Sigmoid colon (tissue), 7 donors: ENCODE results near the gene RHOC. TPM values are rescaled to one million over a fixed set of nuclear protein-coding genes. Genes with fewer than 3 reads are reported as not detected.

Experiments used
- DNase-seq: peaks from one replicate; pipeline ENCODE4 v3.0.0-alpha.2; 2019
- H3K27ac ChIP-seq, 4 donors: fragments of 200-600 bp; sonication (generic); one replicate each; pipeline ENCODE4 v1.5.1; 2016 to 2019; ENCODE audit warnings: mild to moderate bottlenecking in 1 of 4
- H3K27me3 ChIP-seq, 3 donors: fragments of 200-600 bp; sonication (generic); one replicate each; pipeline ENCODE4 v1.5.1; 2019; ENCODE audit warnings: mild to moderate bottlenecking in 1 of 3
- H3K36me3 ChIP-seq, 4 donors: fragments of 200-600 bp; sonication (generic); one replicate each; pipeline ENCODE4 v1.5.1; 2016 to 2019
- H3K4me1 ChIP-seq, 4 donors: fragments of 200-600 bp; sonication (generic); one replicate each; pipeline ENCODE4 v1.5.1; 2017 to 2019
- H3K4me3 ChIP-seq, 4 donors: fragments of 200-600 bp; sonication (generic); one replicate each; pipeline ENCODE4 v1.5.1; 2017 to 2019; ENCODE audit warnings: mild to moderate bottlenecking in 2 of 4, moderate library complexity in 1 of 4
- H3K9me3 ChIP-seq, 4 donors: fragments of 200-600 bp in 3 of 4; sonication (generic) in 3 of 4; one replicate each; pipeline versions ENCODE4 v1.5.1 to v1.6.1; 2013 to 2019
- CTCF ChIP-seq, 4 experiments: fragments of 450-650 bp in 3 of 4; fragments of 200-600 bp in 1 of 4; IDR thresholded peaks; one replicate each; pipeline ENCODE4 v1.5.1; 2016 to 2019; ENCODE audit warnings: antibody characterized with exemption in 4 of 4, mild to moderate bottlenecking in 3 of 4, moderate library complexity in 2 of 4
- EP300 ChIP-seq, 4 donors: sonication (generic); formaldehyde crosslinking; IDR thresholded peaks; one replicate each; pipeline ENCODE4 v1.6.1; 2017; ENCODE audit warnings: antibody characterized with exemption in 4 of 4
- POLR2A ChIP-seq, 2 donors: fragments of 450-650 bp; IDR thresholded peaks; one replicate each; pipeline ENCODE4 v1.6.1; 2016; ENCODE audit warnings: antibody characterized with exemption in 2 of 2, mild to moderate bottlenecking in 2 of 2, moderate library complexity in 2 of 2
- POLR2AphosphoS5 ChIP-seq, 4 donors: sonication (generic); formaldehyde crosslinking; IDR thresholded peaks; one replicate each; pipeline ENCODE4 v1.6.1; 2017; ENCODE audit warnings: antibody characterized with exemption in 4 of 4
- WGBS, 2 donors: extraction: QIAGEN DNeasy Blood & Tissue Kit; methylation state at CpG; one replicate each; pipeline ENCODE4 v1.1.7; 2013; 5-methylcytosine and 5-hydroxymethylcytosine counted together
- intact Hi-C: fragments of 100-400 bp; cut with DNase I; formaldehyde crosslinking; loops from one replicate; pipeline ENCODE4 v1.15.1; 2023
- polyA plus RNA-seq, 3 donors: library from polyadenylated mRNA; stranded (reverse); fragments of 200-250 nt; gene quantifications; one replicate each; pipeline ENCODE4 v1.2.3, GENCODE V29; 2013
- total RNA-seq, 4 donors: library from RNA; depleted of rRNA; stranded (reverse); fragments of >200 nt; gene quantifications; one replicate each; pipeline ENCODE4 v1.1.0, GENCODE V29; 2016
- donor health status: healthy with polysubstance abuse.
- donor health status: Bipolar disorder and iron deficiency.
- donor health status: healthy.

RHOC gene
- total and polyA plus RNA-seq, 7 donors = 181 to 1,259 (median 244) TPM

- H3K36me3 ChIP-seq = peaks cover 0 to 48% (median 16%) of the 10 kb centered on the region in 4 donors
- intact Hi-C loops = no loop called here
Observed at GRCh38 chr1:112672009-112672408, 34.9 kb downstream of the RHOC start.

GRCh38 chr1:112666946-112667345, 40.0 kb downstream of the RHOC start:
- Histone ChIP-seq H3K36me3 (peaks cover 0 to 91% (median 30%) of the 10 kb centered on the region in 4 donors), H3K4me3 (no peak overlapping the region), H3K27me3 (no peaks in the 10 kb centered on the region), H3K4me1 (no peaks in the 10 kb centered on the region), H3K9me3 (no peaks in the 10 kb centered on the region), H3K27ac (no peak overlapping the region)
- no peak for DNase-seq
- intact Hi-C loops = no loop called here
- TF ChIP-seq CTCF (IDR thresholded peaks at IDR 0.05) (no peak), POLR2AphosphoS5 (IDR thresholded peaks at IDR 0.05) (no peak), EP300 (IDR thresholded peaks at IDR 0.05) (no peak), POLR2A (IDR thresholded peaks at IDR 0.05) (no peak)
- WGBS, 2 donors = 87 to 91% methylated on average over 2 of the region's 2 CpGs

More at GRCh38 chr1:112672009-112672408, 34.9 kb downstream of the RHOC start:
- Histone ChIP-seq H3K27ac (no peak overlapping the region), H3K4me1 (peaks cover 0 to 24% (median 21%) of the 10 kb centered on the region in 4 donors), H3K4me3 (no peak overlapping the region), H3K9me3 (no peaks in the 10 kb centered on the region), H3K27me3 (no peaks in the 10 kb centered on the region)
- DNase-seq = no peak
- 85 to 89% methylated on average over 2 of the region's 2 CpGs for WGBS, 2 donors
- TF ChIP-seq EP300 (IDR thresholded peaks at IDR 0.05) (no peak), POLR2A (IDR thresholded peaks at IDR 0.05) (no peak), CTCF (IDR thresholded peaks at IDR 0.05) (no peak), POLR2AphosphoS5 (IDR thresholded peaks at IDR 0.05) (no peak)

- TF ChIP-seq EP300 (IDR thresholded peaks at IDR 0.05) = no peak
- TF ChIP-seq CTCF (IDR thresholded peaks at IDR 0.05) = no peak
- no peak for TF ChIP-seq POLR2A (IDR thresholded peaks at IDR 0.05)
- no peak for TF ChIP-seq POLR2AphosphoS5 (IDR thresholded peaks at IDR 0.05)
- no peaks in the 10 kb centered on the region for H3K27me3 ChIP-seq
- DNase-seq = no peak
- 78 to 79% methylated on average over 3 of the region's 3 CpGs for WGBS, 2 donors
- no peak overlapping the region for H3K4me3 ChIP-seq
- H3K4me1 ChIP-seq = no peaks in the 10 kb centered on the region
- intact Hi-C loops = no loop called here
- peaks cover 0 to 91% (median 37%) of the 10 kb centered on the region in 4 donors for H3K36me3 ChIP-seq
- H3K27ac ChIP-seq = no peak overlapping the region
- H3K9me3 ChIP-seq = no peaks in the 10 kb centered on the region
Observed at GRCh38 chr1:112665857-112666256, 41.1 kb downstream of the RHOC start.

GRCh38 chr1:112651205-112651604, 55.7 kb downstream of the RHOC start:
- Histone ChIP-seq H3K27ac (no peak overlapping the region), H3K36me3 (peaks cover 0 to 77% (median 1%) of the 10 kb centered on the region in 4 donors), H3K27me3 (no peaks in the 10 kb centered on the region), H3K9me3 (no peaks in the 10 kb centered on the region), H3K4me3 (no peak overlapping the region), H3K4me1 (no peaks in the 10 kb centered on the region)
- TF ChIP-seq CTCF (IDR thresholded peaks at IDR 0.05) (no peak), POLR2A (IDR thresholded peaks at IDR 0.05) (no peak), EP300 (IDR thresholded peaks at IDR 0.05) (no peak), POLR2AphosphoS5 (IDR thresholded peaks at IDR 0.05) (no peak)
- intact Hi-C loops = no loop called here
- 95 to 99% methylated on average over 1 of the region's 1 CpG for WGBS, 2 donors
- DNase-seq = no peak

Other genes with a start within 250 kb of the RHOC start
- 1 to 10 TPM; 1.5 to 4.2 (median 2.0) TPM for gene WNT2B, start 198.2 kb downstream of the RHOC start, total RNA-seq
- 1 to 10 TPM; 1.2 to 3.2 (median 1.2) TPM for gene WNT2B, start 198.2 kb downstream of the RHOC start, polyA plus RNA-seq
- 10 to 100 TPM; 22.7 to 68.0 (median 25.4) TPM for gene ST7L, start 88.0 kb downstream of the RHOC start, total RNA-seq
- gene ST7L, start 88.0 kb downstream of the RHOC start, polyA plus RNA-seq = 1 to 10 TPM; 1.8 to 7.9 (median 2.3) TPM
- 10 to 100 TPM; 75.9 to 90.6 (median 81.3) TPM for gene CAPZA1, start 87.3 kb downstream of the RHOC start, total RNA-seq
- 100 to 1,000 TPM in 2 of 3 donors, 10 to 100 TPM in 1; 91.3 to 160 (median 113) TPM for gene CAPZA1, start 87.3 kb downstream of the RHOC start, polyA plus RNA-seq
- 10 to 100 TPM; 16.5 to 43.8 (median 22.3) TPM for gene MOV10, start 32.5 kb downstream of the RHOC start, total RNA-seq
- gene MOV10, start 32.5 kb downstream of the RHOC start, polyA plus RNA-seq = 10 to 100 TPM; 28.8 to 60.1 (median 34.2) TPM
- 1 to 10 TPM in 3 of 4 donors, under 1 TPM in 1; 0.36 to 1.6 (median 1.4) TPM for gene PPM1J, start 8.2 kb upstream of the RHOC start, total RNA-seq
- gene PPM1J, start 8.2 kb upstream of the RHOC start, polyA plus RNA-seq = 1 to 10 TPM in 1 of 3 donors, under 1 TPM in 2; 0.60 to 2.5 (median 0.92) TPM
- gene SLC16A1, start 249.1 kb upstream of the RHOC start, total RNA-seq = 10 to 100 TPM; 48.7 to 80.5 (median 68.4) TPM
- gene SLC16A1, start 249.1 kb upstream of the RHOC start, polyA plus RNA-seq = 10 to 100 TPM; 10.8 to 22.2 (median 19.0) TPM